OCI-LY1 (cell line): ENCODE results near the gene MECR.

Experiments
- H2AFZ ChIP-seq: fragments of 200-600 bp; sonication (generic), shearing (Covaris generic); 2 replicates; pipeline ENCODE4 v1.6.0; 2014; ENCODE audit warnings: antibody characterized with exemption, mild to moderate bottlenecking, low read length
- H3F3A ChIP-seq: fragments of 200-600 bp; sonication (generic), shearing (Covaris generic); 2 replicates; pipeline ENCODE4 v1.6.0; 2014; ENCODE audit warnings: mild to moderate bottlenecking, antibody characterized with exemption, low read length, moderate library complexity; ENCODE audit not compliant: insufficient read depth
- H3K27ac ChIP-seq: fragments of 200-600 bp; sonication (generic); 2 replicates; pipeline ENCODE4 v1.5.1; 2014; ENCODE audit warnings: low read length, mixed run types, mild to moderate bottlenecking, low read depth; ENCODE audit not compliant: poor library complexity, severe bottlenecking
- H3K27me3 ChIP-seq: fragments of 200-600 bp; sonication (generic); 2 replicates; pipeline ENCODE4 v1.6.0; 2014; ENCODE audit warnings: antibody characterized with exemption, mild to moderate bottlenecking, low read length, moderate library complexity; ENCODE audit not compliant: insufficient read depth
- H3K36me3 ChIP-seq: fragments of 200-600 bp; sonication (generic); 2 replicates; pipeline ENCODE4 v1.6.1; 2014; ENCODE audit warnings: mild to moderate bottlenecking, antibody characterized with exemption, low read length, moderate library complexity, mixed read lengths; ENCODE audit not compliant: insufficient read depth
- H3K4me1 ChIP-seq: fragments of 200-600 bp; sonication (generic); 2 replicates; pipeline ENCODE4 v1.5.1; 2014; ENCODE audit warnings: mild to moderate bottlenecking, low read length, moderate library complexity; ENCODE audit not compliant: insufficient read depth, severe bottlenecking
- H3K4me2 ChIP-seq: fragments of 200-600 bp; sonication (generic), shearing (Covaris generic); 2 replicates; pipeline ENCODE4 v1.6.1; 2014; ENCODE audit warnings: low read length
- H3K4me3 ChIP-seq: fragments of 200-600 bp; sonication (generic); 2 replicates; pipeline ENCODE4 v1.5.1; 2014; ENCODE audit warnings: low read length, low read depth, mild to moderate bottlenecking, mixed read lengths; ENCODE audit not compliant: poor library complexity, severe bottlenecking
- H3K79me2 ChIP-seq: fragments of 200-600 bp; shearing (Covaris generic); 2 replicates; pipeline ENCODE4 v1.6.1; 2016; ENCODE audit warnings: mixed run types, low read length, mixed read lengths; ENCODE audit not compliant: insufficient read depth
- H3K9ac ChIP-seq: fragments of 200-600 bp; sonication (generic), shearing (Covaris generic); 2 replicates; pipeline ENCODE4 v1.6.1; 2014; ENCODE audit warnings: mild to moderate bottlenecking, low read length, mixed read lengths
- H3K9me2 ChIP-seq: fragments of 200-600 bp; sonication (generic), shearing (Covaris generic); 2 replicates; pipeline ENCODE4 v1.6.1; 2014; ENCODE audit warnings: low read depth, mild to moderate bottlenecking, low read length, mixed read lengths
- H3K9me3 ChIP-seq: fragments of 200-600 bp; shearing (Covaris generic); 2 replicates; pipeline ENCODE4 v1.6.1; 2014; ENCODE audit warnings: low read length, mixed read lengths
- H4K20me1 ChIP-seq: fragments of 200-600 bp; sonication (generic), shearing (Covaris generic); 2 replicates; pipeline ENCODE4 v1.6.0; 2016; ENCODE audit warnings: mild to moderate bottlenecking, low read length; ENCODE audit not compliant: insufficient read depth
- EZH2 ChIP-seq: fragments of 200-600 bp; sonication (generic), shearing (Covaris generic); IDR thresholded peaks from 2 replicates; pipeline ENCODE4 v1.8.0; 2017; ENCODE audit warnings: borderline replicate concordance, mixed run types, mild to moderate bottlenecking, antibody characterized with exemption, low read length, moderate library complexity, mixed read lengths
- TF ChIP-seq, protein P1 (sequence below): fragments of 200-600 bp; sonication (generic), shearing (Covaris generic); IDR thresholded peaks from 2 replicates; pipeline ENCODE4 v1.5.1; 2017; ENCODE audit warnings: mild to moderate bottlenecking, antibody characterized with exemption, low read length, moderate library complexity, mixed read lengths

MECR gene

GRCh38 chr1:29234471-29234870 lies 3.7 kb upstream of the MECR start:
- Histone ChIP-seq H3K4me3 (no peak overlapping the region), H3K9me3 (no peaks in the 10 kb centered on the region), H4K20me1 (no peaks in the 10 kb centered on the region), H3K4me1 (peaks cover 34% of the 10 kb centered on the region), H3K27me3 (no peaks in the 10 kb centered on the region), H3K27ac (no peak overlapping the region), H2AFZ (no peak overlapping the region), H3K4me2 (no peak overlapping the region), H3F3A (no peaks in the 10 kb centered on the region), H3K9ac (no peak overlapping the region), H3K9me2 (no peaks in the 10 kb centered on the region), H3K36me3 (no peaks in the 10 kb centered on the region), H3K79me2 (peaks cover 11% of the 10 kb centered on the region; the same call in 1 of the 2 replicates)
- TF ChIP-seq EZH2 = no peak

GRCh38 chr1:29233693-29234092 lies 3.0 kb upstream of the MECR start:
- H3K27me3 ChIP-seq = no peaks in the 10 kb centered on the region

GRCh38 chr1:29232387-29232786 lies 1.7 kb upstream of the MECR start:
- H3K36me3 ChIP-seq = no peaks in the 10 kb centered on the region
- peaks cover 42% of the 10 kb centered on the region for H3K4me1 ChIP-seq
- H3F3A ChIP-seq = no peaks in the 10 kb centered on the region
- no peak overlapping the region for H3K9ac ChIP-seq
- no peaks in the 10 kb centered on the region for H3K9me2 ChIP-seq
- no peak overlapping the region for H3K4me2 ChIP-seq
- H3K4me3 ChIP-seq = no peak overlapping the region
- H4K20me1 ChIP-seq = no peaks in the 10 kb centered on the region
- peaks cover 13% of the 10 kb centered on the region; the same call in 1 of the 2 replicates for H3K79me2 ChIP-seq
- no peak overlapping the region for H3K27ac ChIP-seq
- H3K27me3 ChIP-seq = no peaks in the 10 kb centered on the region
- TF ChIP-seq, protein P1, sequence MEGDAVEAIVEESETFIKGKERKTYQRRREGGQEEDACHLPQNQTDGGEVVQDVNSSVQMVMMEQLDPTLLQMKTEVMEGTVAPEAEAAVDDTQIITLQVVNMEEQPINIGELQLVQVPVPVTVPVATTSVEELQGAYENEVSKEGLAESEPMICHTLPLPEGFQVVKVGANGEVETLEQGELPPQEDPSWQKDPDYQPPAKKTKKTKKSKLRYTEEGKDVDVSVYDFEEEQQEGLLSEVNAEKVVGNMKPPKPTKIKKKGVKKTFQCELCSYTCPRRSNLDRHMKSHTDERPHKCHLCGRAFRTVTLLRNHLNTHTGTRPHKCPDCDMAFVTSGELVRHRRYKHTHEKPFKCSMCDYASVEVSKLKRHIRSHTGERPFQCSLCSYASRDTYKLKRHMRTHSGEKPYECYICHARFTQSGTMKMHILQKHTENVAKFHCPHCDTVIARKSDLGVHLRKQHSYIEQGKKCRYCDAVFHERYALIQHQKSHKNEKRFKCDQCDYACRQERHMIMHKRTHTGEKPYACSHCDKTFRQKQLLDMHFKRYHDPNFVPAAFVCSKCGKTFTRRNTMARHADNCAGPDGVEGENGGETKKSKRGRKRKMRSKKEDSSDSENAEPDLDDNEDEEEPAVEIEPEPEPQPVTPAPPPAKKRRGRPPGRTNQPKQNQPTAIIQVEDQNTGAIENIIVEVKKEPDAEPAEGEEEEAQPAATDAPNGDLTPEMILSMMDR = no peak
- TF ChIP-seq EZH2 = no peak
- H3K9me3 ChIP-seq = no peaks in the 10 kb centered on the region
- H2AFZ ChIP-seq = no peak overlapping the region

More at GRCh38 chr1:29233693-29234092, 3.0 kb upstream of the MECR start:
- no peak overlapping the region for H2AFZ ChIP-seq
- no peak overlapping the region for H3K27ac ChIP-seq
- H4K20me1 ChIP-seq = no peaks in the 10 kb centered on the region
- no peaks in the 10 kb centered on the region for H3K9me2 ChIP-seq
- no peaks in the 10 kb centered on the region for H3K36me3 ChIP-seq
- no peak overlapping the region for H3K4me2 ChIP-seq
- no peaks in the 10 kb centered on the region for H3K9me3 ChIP-seq
- TF ChIP-seq EZH2 = no peak
- TF ChIP-seq, protein P1 = no peak
- H3K79me2 ChIP-seq = peaks cover 13% of the 10 kb centered on the region; the same call in 1 of the 2 replicates
- no peaks in the 10 kb centered on the region for H3F3A ChIP-seq
- H3K4me1 ChIP-seq = peaks cover 41% of the 10 kb centered on the region
- no peak overlapping the region for H3K9ac ChIP-seq
- H3K4me3 ChIP-seq = no peak overlapping the region

GRCh38 chr1:29230204-29230552 lies 556 bp downstream of the MECR start:
- H3K9me3 ChIP-seq = no peaks in the 10 kb centered on the region
- peaks cover 28% of the 10 kb centered on the region for H3K4me1 ChIP-seq
- H3K9ac ChIP-seq = peak overlapping the region; percentile 90
- no peaks in the 10 kb centered on the region for H3K9me2 ChIP-seq
- no peaks in the 10 kb centered on the region for H3F3A ChIP-seq
- H3K79me2 ChIP-seq = peaks cover 13% of the 10 kb centered on the region; the same call in 1 of the 2 replicates
- no peaks in the 10 kb centered on the region for H3K27me3 ChIP-seq
- H3K4me3 ChIP-seq = peak overlapping the region; percentile 97
- no peak overlapping the region for H3K27ac ChIP-seq
- H3K4me2 ChIP-seq = peak overlapping the region; percentile 74
- TF ChIP-seq, protein P1 = no peak
- TF ChIP-seq EZH2 = no peak
- H4K20me1 ChIP-seq = no peaks in the 10 kb centered on the region
- H2AFZ ChIP-seq = peak overlapping the region; percentile 47; the same call in 1 of the 2 replicates
- H3K36me3 ChIP-seq = no peaks in the 10 kb centered on the region
